DND-41 (cell line): ENCODE data around the gene AASS.

Experiments
- CTCF ChIP-seq: IDR thresholded peaks from 2 replicates; pipeline ENCODE4 v1.5.1; 2012; ENCODE audit warnings: borderline replicate concordance, low read length, moderate library complexity, mild to moderate bottlenecking; ENCODE audit not compliant: poor library complexity, severe bottlenecking; ENCODE audit errors: extremely low read depth
- EZH2 ChIP-seq: IDR thresholded peaks from 3 replicates; pipeline ENCODE4 v1.6.1; 2012; ENCODE audit warnings: borderline replicate concordance, low read depth, mild to moderate bottlenecking, moderate library complexity, low read length, inconsistent platforms; ENCODE audit not compliant: severe bottlenecking

- TF ChIP-seq CTCF, result no peak
- no peak for TF ChIP-seq EZH2
Observed at GRCh38 chr7:122143376-122143750, 686 bp downstream of the AASS start.
